Loucy (cell line): ENCODE data around the gene GPC1.

Experiments
- EZH2phosphoT487 ChIP-seq: fragments of 200-600 bp; IDR thresholded peaks from 2 replicates; pipeline ENCODE4 v1.6.1; 2018; ENCODE audit warnings: antibody characterized with exemption, mild to moderate bottlenecking, moderate library complexity, borderline replicate concordance
- TF ChIP-seq, protein P1 (sequence below): fragments of 200-600 bp; sonication (generic); conservative IDR thresholded peaks from 2 replicates; pipeline ENCODE4 v1.5.1; 2014; ENCODE audit warnings: mild to moderate bottlenecking, antibody characterized with exemption, low read length

DNA sequence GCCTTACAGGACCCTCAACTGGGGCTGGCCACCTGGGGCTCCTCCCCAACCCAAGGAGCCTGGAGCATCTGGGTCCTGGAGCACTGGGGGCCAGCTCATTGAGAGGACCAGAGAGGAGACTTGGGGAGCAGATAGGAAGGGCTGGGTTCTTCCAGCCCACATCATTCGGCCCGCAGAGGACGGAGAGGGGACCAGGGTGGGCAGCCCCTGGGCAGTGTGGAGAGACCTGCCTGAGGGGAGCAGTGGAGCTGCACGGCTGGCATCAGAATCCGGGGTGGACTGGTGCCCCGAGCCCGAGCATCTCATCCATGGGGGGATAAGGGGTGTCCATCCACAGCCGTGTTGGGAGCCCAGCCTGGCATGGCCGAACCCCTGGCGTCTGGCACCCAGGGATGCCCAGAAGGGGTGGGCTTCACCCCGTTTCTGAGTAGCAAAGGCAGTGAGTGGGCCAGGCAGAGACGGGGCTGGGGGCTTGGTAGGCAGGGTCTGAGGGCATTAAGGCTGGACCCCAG is 11.3 kb downstream of the GPC1 start:
- TF ChIP-seq, protein P1, sequence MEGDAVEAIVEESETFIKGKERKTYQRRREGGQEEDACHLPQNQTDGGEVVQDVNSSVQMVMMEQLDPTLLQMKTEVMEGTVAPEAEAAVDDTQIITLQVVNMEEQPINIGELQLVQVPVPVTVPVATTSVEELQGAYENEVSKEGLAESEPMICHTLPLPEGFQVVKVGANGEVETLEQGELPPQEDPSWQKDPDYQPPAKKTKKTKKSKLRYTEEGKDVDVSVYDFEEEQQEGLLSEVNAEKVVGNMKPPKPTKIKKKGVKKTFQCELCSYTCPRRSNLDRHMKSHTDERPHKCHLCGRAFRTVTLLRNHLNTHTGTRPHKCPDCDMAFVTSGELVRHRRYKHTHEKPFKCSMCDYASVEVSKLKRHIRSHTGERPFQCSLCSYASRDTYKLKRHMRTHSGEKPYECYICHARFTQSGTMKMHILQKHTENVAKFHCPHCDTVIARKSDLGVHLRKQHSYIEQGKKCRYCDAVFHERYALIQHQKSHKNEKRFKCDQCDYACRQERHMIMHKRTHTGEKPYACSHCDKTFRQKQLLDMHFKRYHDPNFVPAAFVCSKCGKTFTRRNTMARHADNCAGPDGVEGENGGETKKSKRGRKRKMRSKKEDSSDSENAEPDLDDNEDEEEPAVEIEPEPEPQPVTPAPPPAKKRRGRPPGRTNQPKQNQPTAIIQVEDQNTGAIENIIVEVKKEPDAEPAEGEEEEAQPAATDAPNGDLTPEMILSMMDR = no peak
- TF ChIP-seq EZH2phosphoT487 = no peak
